WTC11 (cell line): ENCODE results near the gene NBEA.

Source experiments
- CTCF ChIP-seq: fragments of 200-600 bp; IDR thresholded peaks from 2 replicates; pipeline ENCODE4 v1.8.0; 2022; ENCODE audit warnings: antibody characterized with exemption
- PREB ChIP-seq: sonication (generic); formaldehyde crosslinking; IDR thresholded peaks from 2 replicates; pipeline ENCODE4 v1.8.1; 2022; ENCODE audit warnings: mild to moderate bottlenecking, missing genetic modification reagents, moderate library complexity, borderline replicate concordance

GRCh38 chr13:35690581-35691207 is 748.6 kb downstream of the NBEA start:
- no peak for TF ChIP-seq CTCF
- TF ChIP-seq PREB (CRISPR knock-in tag) = no peak
